GM21737 (cell line): ENCODE results near the gene CMTM5.
"Not testable (repeated sequence)": the region's sequence is repeated elsewhere in the genome, so short reads cannot be mapped to it uniquely, and the experiment has no call there.

Experiments
- ATAC-seq: cut with Tn5 transposase; IDR thresholded peaks from one replicate; pipeline ENCODE4 v1.9.1; 2021; ENCODE audit warnings: mild to moderate bottlenecking, moderate library complexity; ENCODE audit not compliant: unreplicated experiment

The CMTM5 gene

DNA sequence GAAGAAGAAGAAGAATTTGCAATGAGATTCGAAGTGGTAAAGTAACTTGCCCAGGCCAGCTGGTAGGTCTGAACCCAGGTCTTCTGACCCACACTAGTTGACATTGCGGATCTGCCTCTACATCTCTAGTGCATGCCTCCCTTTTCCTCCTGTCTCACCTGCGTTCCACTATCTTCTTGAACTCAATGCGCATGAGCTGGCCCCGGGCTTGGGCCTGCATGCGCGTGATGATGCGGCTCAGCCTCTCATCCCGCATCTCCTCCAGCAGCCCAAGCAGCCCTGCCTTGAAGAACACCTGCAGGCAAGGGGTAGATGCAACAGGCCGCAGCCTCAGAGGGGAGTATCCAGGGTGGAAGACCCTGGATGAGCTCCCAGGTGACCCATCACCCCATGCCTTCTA lies 19.3 kb downstream of the CMTM5 start:
- ATAC-seq = no peak

GRCh38 chr14:23396781-23397407 lies 20.0 kb downstream of the CMTM5 start:
- ATAC-seq = no peak

DNA sequence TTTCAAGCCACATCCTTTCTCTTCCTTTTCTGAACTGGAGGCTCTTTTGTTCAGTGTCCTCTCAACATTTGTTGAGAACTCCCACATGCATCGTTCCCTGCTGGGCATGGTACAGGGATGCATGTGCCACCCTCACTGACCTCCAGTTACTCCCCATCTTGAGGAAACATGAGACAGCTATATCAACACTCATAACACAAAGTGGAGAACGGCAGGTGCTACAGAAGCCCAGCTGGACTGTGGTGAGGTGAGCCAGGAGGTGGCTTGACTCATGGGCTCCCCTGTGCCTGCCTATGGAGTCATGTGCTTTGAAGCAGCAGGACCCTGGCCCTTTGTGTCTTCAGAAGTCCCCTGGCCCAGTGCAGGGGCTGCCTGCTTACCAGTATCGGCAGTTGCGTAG lies 21.5 kb downstream of the CMTM5 start:
- no peak for ATAC-seq

DNA sequence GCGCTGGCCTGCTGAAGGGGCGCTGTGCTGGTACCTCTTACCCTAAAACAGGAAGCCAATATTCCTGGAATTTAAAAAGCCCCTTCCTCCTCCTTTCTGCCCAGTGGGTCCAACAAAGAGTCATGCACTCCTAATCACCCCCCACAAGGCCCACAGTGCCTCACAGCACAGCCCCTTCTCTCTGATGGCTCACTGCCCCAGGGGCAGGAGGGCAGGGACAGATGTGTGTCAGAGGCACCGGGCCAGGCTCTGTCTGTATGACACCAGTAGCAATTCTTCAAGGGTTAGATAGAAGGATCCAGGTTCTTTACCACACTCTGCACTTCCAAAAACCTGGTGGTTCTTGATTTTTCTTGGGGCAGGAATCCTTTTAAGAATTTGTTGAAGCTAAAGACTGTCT lies 22.3 kb downstream of the CMTM5 start:
- ATAC-seq = no peak

- no peak for ATAC-seq
These were observed 22.7 kb downstream of the CMTM5 start for GRCh38 chr14:23399591-23399990.

- ATAC-seq = not testable (repeated sequence)
These were observed 23.8 kb downstream of the CMTM5 start for GRCh38 chr14:23400496-23401149.

- ATAC-seq = no peak
These were observed 24.4 kb downstream of the CMTM5 start for GRCh38 chr14:23401291-23401690.

DNA sequence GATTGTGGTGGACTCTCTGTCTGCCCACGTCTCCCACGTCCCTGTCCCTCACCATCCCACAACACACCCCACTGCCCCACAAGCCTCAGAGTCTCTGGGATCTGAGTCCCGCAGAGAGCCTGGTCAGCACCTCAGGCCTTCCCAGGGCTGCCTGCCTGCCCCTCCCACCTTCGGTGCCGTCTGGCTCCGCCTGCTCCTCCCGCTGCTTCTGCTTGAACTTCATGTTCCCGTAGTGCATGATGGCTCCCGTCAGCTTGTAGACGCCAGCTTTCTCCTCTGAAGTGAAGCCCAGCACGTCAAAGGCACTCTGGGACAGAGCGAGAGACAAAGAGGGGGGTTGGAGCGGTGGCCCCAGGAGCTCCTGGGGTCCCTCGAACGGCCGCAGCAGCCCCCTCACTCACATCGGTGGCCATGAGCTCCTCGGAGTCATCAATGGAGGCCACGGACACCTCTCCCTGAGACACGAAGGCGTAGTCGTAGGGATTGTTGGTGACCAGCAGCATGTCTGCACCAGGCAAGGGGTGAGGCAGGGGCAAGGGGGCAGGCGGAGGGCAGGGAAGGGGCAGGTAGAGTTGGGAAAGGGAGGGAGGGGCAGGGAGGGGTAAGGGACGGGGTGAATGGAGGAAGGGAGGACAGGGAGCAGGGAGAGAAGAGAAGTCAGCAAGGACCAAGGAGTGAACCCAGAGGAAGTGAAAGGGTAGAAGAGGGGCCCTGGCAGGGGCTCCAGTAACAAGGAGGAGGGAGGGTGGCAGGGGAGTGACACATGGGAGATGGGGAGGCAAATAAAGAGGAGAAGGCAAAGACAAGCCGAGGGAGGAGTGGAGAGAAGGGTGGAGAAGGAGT lies 25.7 kb downstream of the CMTM5 start:
- ATAC-seq = no peak

DNA sequence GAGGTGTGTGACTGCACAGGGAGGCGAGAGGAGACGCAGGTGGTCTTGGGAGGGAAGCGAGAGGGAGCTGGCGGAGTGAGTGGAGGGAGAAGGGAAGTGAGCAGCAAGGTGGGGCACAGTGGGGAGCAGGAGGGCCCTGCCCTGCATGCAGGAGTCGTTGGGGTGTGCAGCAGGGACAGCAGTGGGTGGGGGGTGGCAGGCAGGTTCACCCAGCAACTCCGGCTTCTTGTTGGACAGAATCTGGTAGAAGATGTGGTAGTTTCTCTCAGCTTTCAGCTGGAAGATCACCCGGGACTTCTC lies 26.2 kb downstream of the CMTM5 start:
- ATAC-seq = no peak

- ATAC-seq = no peak
These were observed 27.1 kb downstream of the CMTM5 start for GRCh38 chr14:23403908-23404307.

GRCh38 chr14:23404331-23404900 lies 27.6 kb downstream of the CMTM5 start:
- ATAC-seq = no peak

DNA sequence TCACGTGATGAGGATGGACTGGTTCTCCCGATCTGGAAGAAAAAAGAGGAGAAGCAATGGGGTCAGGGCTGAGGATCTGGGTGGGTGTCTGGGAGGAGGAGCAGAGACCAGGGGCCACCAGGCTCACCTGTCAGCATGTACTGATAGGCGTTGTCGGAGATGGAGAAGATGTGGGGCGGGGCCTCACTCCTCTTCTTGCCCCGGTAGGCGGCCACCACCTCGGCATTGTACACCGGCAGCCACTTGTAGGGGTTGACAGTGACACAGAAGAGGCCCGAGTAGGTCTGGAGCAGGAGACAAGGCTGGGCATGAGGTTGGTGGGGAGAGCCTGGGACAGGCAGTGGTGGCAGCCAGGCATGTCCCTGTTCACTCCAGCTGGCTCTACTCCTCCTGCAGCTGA lies 28.2 kb downstream of the CMTM5 start:
- no peak for ATAC-seq

DNA sequence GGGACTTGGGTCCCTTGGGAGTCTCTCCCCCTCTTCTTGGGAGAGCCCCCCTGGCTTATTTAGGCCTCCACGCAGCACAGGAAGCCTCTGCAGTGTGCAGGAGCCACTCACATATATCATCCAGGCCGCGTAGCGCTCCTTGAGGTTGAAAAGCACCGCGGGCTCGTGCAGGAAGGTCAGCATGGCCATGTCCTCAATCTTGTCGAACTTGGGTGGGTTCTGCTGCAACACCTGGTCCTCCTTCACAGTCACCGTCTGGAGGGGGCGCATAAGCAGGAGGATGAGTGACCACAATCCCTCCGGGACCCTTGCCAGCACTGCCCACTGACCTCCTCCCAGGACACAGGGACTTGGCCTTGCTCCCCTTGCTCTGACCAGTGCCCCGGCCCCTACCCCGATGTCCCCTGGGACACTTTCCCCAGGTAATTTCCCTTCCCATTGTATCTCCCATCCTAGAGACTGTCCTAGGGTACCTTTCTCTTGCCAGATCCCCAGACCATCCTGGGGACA lies 28.7 kb downstream of the CMTM5 start:
- no peak for ATAC-seq

DNA sequence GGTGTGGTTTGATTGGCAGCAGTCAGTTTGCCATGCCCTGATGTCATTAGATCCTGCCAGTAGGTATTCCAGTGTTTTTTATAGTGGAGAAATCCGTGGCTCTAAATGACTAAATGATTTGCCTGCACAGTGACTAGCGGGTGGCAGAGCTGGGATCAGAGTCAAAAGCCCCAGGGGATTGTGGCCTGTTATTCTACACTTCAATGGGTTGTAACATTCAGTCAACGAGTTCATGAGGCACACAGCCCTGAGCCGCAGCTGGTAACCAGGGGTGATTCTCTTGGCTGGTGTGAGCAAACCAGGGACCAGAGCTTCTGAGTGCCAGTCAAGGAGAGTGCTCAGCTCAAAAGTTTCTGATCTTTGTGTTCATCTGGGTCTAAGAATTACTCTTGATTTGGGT lies 29.4 kb downstream of the CMTM5 start:
- no peak for ATAC-seq

DNA sequence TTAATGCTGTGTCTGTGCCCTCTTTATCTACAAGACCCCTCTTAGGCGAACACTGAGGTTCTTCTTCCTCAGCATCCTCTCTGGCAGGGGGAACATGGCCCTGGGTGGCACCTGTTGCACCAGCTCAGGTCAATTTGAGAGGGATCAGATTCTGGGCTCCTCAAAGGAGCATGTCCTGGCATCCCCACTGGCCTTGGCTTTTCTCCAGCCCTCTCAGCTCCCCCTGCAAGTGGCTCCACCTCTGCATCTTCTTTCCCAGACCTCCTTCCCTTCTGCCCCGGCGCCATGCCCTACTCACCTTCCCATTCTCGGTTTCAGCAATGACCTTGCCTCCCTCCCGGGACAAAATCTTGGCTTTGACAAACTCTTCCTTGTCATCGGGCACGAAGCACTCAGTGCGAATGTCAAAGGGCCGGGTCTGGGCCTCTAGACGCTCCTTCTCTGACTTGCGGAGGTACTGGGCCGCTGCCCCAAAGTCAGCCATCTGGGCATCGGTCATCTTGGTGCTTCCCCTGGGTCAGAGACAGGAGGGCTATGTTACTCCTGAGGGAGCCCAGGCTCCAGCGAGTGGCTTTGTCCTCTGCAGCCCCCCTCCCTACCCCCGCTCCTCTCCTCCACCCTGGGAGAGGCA lies 30.0 kb downstream of the CMTM5 start:
- ATAC-seq = no peak

DNA sequence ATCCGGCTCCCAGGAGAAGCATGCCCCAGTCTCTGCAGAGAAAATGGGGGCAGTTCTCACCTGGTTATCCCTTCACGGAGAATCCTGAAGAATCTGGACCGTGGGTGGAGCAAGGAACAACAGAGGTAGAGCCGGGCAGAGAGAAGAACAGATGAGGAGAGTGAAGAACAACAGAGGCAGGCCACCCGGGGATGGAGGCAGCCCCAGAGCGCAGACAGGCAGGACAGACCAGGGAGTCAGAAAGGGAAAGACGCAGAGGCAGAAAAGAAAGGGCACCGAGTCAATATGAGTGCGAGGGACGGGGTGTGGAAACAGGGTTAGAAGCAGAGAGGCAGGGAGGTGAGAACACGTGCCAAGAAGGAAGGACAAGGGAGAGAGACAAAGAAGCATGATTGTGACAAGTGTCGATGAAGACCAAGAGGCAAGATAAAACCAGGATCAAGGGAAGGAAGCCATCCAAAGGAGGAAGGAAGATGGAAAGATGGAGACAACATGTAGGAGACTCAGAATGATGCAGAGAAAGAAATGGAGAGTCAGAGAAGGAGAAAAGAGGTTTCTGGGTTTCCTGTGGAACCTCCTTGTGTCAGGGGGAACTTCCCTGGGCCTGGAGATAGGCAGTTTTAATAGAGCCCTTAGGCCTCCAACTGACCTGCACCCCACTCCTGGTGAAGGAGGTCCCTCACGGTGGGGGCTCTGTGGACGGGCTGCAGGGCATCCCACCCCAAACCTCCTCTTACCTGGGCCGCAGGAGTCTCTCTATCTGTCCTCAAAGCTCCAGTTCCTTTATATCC lies 30.9 kb downstream of the CMTM5 start, which contains the start of gene MYH6:
TSS of gene MYH6 (minus strand) at position 758 of the 791 bp plus-strand sequence. CDS start 1,050 bp downstream, outside the sequence.
- no peak for ATAC-seq

- ATAC-seq = no peak
These were observed 31.4 kb downstream of the CMTM5 start for GRCh38 chr14:23408307-23408630.

DNA sequence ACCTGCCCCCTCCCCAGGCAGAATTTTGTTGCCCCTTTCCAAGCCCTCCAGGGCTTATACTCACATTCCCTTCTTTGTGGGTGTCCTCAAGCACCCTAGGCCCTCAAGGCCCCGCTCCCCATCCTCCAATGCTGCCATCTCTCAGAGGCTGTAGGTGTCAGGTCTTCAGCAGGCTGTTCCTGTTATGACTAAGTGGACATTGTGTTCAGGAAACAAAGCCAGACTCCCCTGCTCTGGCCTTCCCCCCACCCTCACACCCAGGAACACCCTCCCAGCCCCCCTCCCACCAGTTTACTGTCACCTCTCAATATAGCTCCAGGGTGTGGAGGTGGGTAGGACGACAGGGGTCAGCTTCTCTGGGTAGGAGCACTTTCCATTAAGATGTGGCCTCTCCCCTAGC lies 32.6 kb downstream of the CMTM5 start:
- no peak for ATAC-seq

- no peak for ATAC-seq
These were observed 33.3 kb downstream of the CMTM5 start for GRCh38 chr14:23409966-23410635.
